ENCODE results near the gene AKAP1.
"Not testable (repeated sequence)": the region's sequence is repeated elsewhere in the genome, so short reads cannot be mapped to it uniquely, and the experiment has no call there.

AKAP1 gene

GRCh38 chr17:57077000-57077399 lies 8.0 kb upstream of the AKAP1 start:
- no peak for DNase-seq (ENCODE audit: low read depth in 2 of 2)

- no peak for DNase-seq (ENCODE audit: low read depth in 2 of 2)
Observed at GRCh38 chr17:57078274-57078673, 6.8 kb upstream of the AKAP1 start.

GRCh38 chr17:57080718-57081117 lies 4.3 kb upstream of the AKAP1 start:
- no peak for DNase-seq (ENCODE audit: low read depth in 2 of 2)

GRCh38 chr17:57082441-57082840 lies 2.6 kb upstream of the AKAP1 start:
- no peak for DNase-seq (ENCODE audit: low read depth in 2 of 2)

GRCh38 chr17:57084361-57084801 lies 665 bp upstream of the AKAP1 start:
- no peak for DNase-seq (ENCODE audit: low read depth in 2 of 2)

GRCh38 chr17:57085448-57086068 lies 512 bp downstream of the AKAP1 start:
- DNase-seq (ENCODE audit: low read depth in 2 of 2), result peak; percentile 19 to 37

GRCh38 chr17:57086069-57086930 lies 1.3 kb downstream of the AKAP1 start:
- no peak for DNase-seq (ENCODE audit: low read depth in 2 of 2)

GRCh38 chr17:57088298-57088697 lies 3.3 kb downstream of the AKAP1 start:
- no peak for DNase-seq (ENCODE audit: low read depth in 2 of 2)

- no peak for DNase-seq (ENCODE audit: low read depth in 2 of 2)
Observed at GRCh38 chr17:57089391-57089790, 4.3 kb downstream of the AKAP1 start.

- DNase-seq (ENCODE audit: low read depth in 2 of 2), result no peak
Observed at GRCh38 chr17:57090560-57091185, 5.6 kb downstream of the AKAP1 start.

- no peak for DNase-seq (ENCODE audit: low read depth in 2 of 2)
Observed at GRCh38 chr17:57091186-57091618, 6.2 kb downstream of the AKAP1 start.

GRCh38 chr17:57092171-57092570 lies 7.1 kb downstream of the AKAP1 start:
- DNase-seq (ENCODE audit: low read depth in 2 of 2), result no peak

GRCh38 chr17:57092779-57093178 lies 7.7 kb downstream of the AKAP1 start:
- no peak for DNase-seq (ENCODE audit: low read depth in 2 of 2)

GRCh38 chr17:57096472-57097202 lies 11.6 kb downstream of the AKAP1 start:
- no peak for DNase-seq (ENCODE audit: low read depth in 2 of 2)

- no peak for DNase-seq (ENCODE audit: low read depth in 2 of 2)
Observed at GRCh38 chr17:57097832-57098421, 12.9 kb downstream of the AKAP1 start.

- no peak for DNase-seq (ENCODE audit: low read depth in 2 of 2)
Observed at GRCh38 chr17:57099165-57099564, 14.1 kb downstream of the AKAP1 start.

GRCh38 chr17:57102122-57102521 lies 17.1 kb downstream of the AKAP1 start:
- DNase-seq (ENCODE audit: low read depth in 2 of 2), result no peak

- DNase-seq (ENCODE audit: low read depth in 2 of 2), result not testable (repeated sequence)
Observed at GRCh38 chr17:57102660-57103059, 17.6 kb downstream of the AKAP1 start.

GRCh38 chr17:57104461-57105175 lies 19.6 kb downstream of the AKAP1 start:
- DNase-seq (ENCODE audit: low read depth in 2 of 2), result no peak

- DNase-seq (ENCODE audit: low read depth in 2 of 2), result no peak
Observed at GRCh38 chr17:57105591-57105990, 20.5 kb downstream of the AKAP1 start.

Data from stimulated activated CD8-positive, alpha-beta memory T cell treated with anti-CD3 and anti-CD28 coated beads, Interleukin-2, amount 100 ng/mL, for 1 hour (primary cell).